NCI-H2107 (cell line): Measurements from ENCODE around the gene THOP1.

Experiments
- DNase-seq: peaks from one replicate; lab custom pipeline; 2025; lab: John Stamatoyannopoulos, UW

The THOP1 gene

GRCh38 chr19:2785244-2785997 is at the start of gene THOP1:
Gene THOP1, plus strand, starts transcription at chr19:2785503. Its CDS starts 160 bp downstream, at chr19:2785663.
- DNase-seq = peak; percentile 98

GRCh38 chr19:2736550-2737190 is 48.6 kb upstream of the THOP1 start:
- no peak for DNase-seq

- peak; percentile 98 for DNase-seq
Observed at GRCh38 chr19:2739602-2740313, 45.5 kb upstream of the THOP1 start, which contains the start of gene SLC39A3. Gene SLC39A3, minus strand, starts transcription at chr19:2740017. Its CDS starts 2,760 bp downstream, at chr19:2737257.

- no peak for DNase-seq
Observed at GRCh38 chr19:2740314-2740656, 45.0 kb upstream of the THOP1 start.

- DNase-seq = no peak
Observed at GRCh38 chr19:2743099-2743498, 42.2 kb upstream of the THOP1 start.

- DNase-seq = no peak
Observed at GRCh38 chr19:2744113-2744512, 41.2 kb upstream of the THOP1 start.

GRCh38 chr19:2747349-2747748 is 38.0 kb upstream of the THOP1 start:
- no peak for DNase-seq

- DNase-seq = no peak
Observed at GRCh38 chr19:2750808-2751437, 34.4 kb upstream of the THOP1 start.

GRCh38 chr19:2751438-2751830 is 33.9 kb upstream of the THOP1 start:
- no peak for DNase-seq

- no peak for DNase-seq
Observed at GRCh38 chr19:2754659-2755447, 30.4 kb upstream of the THOP1 start.

GRCh38 chr19:2755448-2755705 is 29.9 kb upstream of the THOP1 start:
- no peak for DNase-seq

- no peak for DNase-seq
Observed at GRCh38 chr19:2755811-2756210, 29.5 kb upstream of the THOP1 start.

- DNase-seq = no peak
Observed at GRCh38 chr19:2756477-2756876, 28.8 kb upstream of the THOP1 start.

GRCh38 chr19:2756921-2757881 is 28.1 kb upstream of the THOP1 start:
- DNase-seq = no peak

- no peak for DNase-seq
Observed at GRCh38 chr19:2758601-2759313, 26.5 kb upstream of the THOP1 start.

- no peak for DNase-seq
Observed at GRCh38 chr19:2759362-2759761, 25.9 kb upstream of the THOP1 start.

GRCh38 chr19:2759965-2760364 is 25.3 kb upstream of the THOP1 start:
- DNase-seq = no peak

GRCh38 chr19:2761309-2761677 is 24.0 kb upstream of the THOP1 start:
- no peak for DNase-seq

GRCh38 chr19:2761876-2762782 is 23.2 kb upstream of the THOP1 start:
- no peak for DNase-seq
